A673 (cell line): ENCODE results near the gene EPHX1.

Experiments
- EZH2 ChIP-seq: fragments of 200-600 bp; sonication (generic); IDR thresholded peaks from 2 replicates; pipeline ENCODE4 v1.6.1; 2017; ENCODE audit warnings: borderline replicate concordance, low read depth, mild to moderate bottlenecking, mixed read lengths, antibody characterized with exemption, low read length; ENCODE audit not compliant: poor library complexity, severe bottlenecking
- TF ChIP-seq, protein P1 (sequence below): fragments of 300-800, 200-600 bp; sonication (generic); conservative IDR thresholded peaks from 2 replicates; pipeline ENCODE4 v1.5.1; 2017; ENCODE audit warnings: low read depth, mild to moderate bottlenecking, antibody characterized with exemption, low read length, moderate library complexity, mixed read lengths

DNA sequence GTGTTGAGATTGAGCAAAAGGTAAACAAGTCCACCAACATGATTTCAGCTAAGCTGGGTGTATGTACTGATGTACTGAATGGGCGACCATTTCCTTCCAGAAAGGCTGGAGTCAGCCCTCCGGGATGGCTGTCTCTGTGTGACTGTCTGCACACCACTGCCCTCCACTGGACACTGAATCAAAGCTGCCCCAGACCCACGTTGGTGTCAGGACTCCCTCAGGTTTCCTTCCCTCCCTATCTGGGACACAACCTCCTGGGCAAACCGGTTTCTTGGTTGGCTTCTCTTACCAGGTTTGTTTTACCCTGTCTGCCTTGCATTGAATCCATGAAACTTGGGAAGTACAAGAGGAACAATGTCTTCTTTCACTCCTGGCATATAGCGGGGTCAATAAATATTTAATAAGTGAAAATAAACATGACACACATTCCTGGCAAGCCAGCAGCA lies 37.6 kb upstream of the EPHX1 start:
- TF ChIP-seq, protein P1, sequence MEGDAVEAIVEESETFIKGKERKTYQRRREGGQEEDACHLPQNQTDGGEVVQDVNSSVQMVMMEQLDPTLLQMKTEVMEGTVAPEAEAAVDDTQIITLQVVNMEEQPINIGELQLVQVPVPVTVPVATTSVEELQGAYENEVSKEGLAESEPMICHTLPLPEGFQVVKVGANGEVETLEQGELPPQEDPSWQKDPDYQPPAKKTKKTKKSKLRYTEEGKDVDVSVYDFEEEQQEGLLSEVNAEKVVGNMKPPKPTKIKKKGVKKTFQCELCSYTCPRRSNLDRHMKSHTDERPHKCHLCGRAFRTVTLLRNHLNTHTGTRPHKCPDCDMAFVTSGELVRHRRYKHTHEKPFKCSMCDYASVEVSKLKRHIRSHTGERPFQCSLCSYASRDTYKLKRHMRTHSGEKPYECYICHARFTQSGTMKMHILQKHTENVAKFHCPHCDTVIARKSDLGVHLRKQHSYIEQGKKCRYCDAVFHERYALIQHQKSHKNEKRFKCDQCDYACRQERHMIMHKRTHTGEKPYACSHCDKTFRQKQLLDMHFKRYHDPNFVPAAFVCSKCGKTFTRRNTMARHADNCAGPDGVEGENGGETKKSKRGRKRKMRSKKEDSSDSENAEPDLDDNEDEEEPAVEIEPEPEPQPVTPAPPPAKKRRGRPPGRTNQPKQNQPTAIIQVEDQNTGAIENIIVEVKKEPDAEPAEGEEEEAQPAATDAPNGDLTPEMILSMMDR: peak; percentile 90
- TF ChIP-seq EZH2: no peak
